ENCODE results near the gene GPHN.
"Not testable (repeated sequence)": the region's sequence is repeated elsewhere in the genome, so short reads cannot be mapped to it uniquely, and the experiment has no call there.

Gene GPHN

GRCh38 chr14:66541627-66542026 is 33.7 kb downstream of the GPHN start:
- DNase-seq (ENCODE audit: low read depth, low spot score) = no peak
- no peak overlapping the region for H3K4me3 ChIP-seq (ENCODE audit: low read length)
- no CpG with 5 or more reads among the region's 3 CpGs for WGBS (ENCODE audit: insufficient coverage, insufficient read length)
- no peak overlapping the region for H3K27ac ChIP-seq (ENCODE audit: low read length)
- no peaks in the 10 kb centered on the region for H3K27me3 ChIP-seq (ENCODE audit: control insufficient read depth, insufficient read depth, low read length)
- no peaks in the 10 kb centered on the region for H3K9me3 ChIP-seq (ENCODE audit: control insufficient read depth, insufficient read depth, low read length)
- no peaks in the 10 kb centered on the region for H3K4me1 ChIP-seq (ENCODE audit: control insufficient read depth, insufficient read depth, low read length)
- H3K36me3 ChIP-seq (ENCODE audit: control insufficient read depth, insufficient read depth, low read length) = no peaks in the 10 kb centered on the region

GRCh38 chr14:66543996-66544395 is 36.0 kb downstream of the GPHN start:
- DNase-seq (ENCODE audit: low read depth, low spot score) = no peak
- Histone ChIP-seq H3K36me3 (ENCODE audit: control insufficient read depth, insufficient read depth, low read length) (no peaks in the 10 kb centered on the region), H3K9me3 (ENCODE audit: control insufficient read depth, insufficient read depth, low read length) (no peaks in the 10 kb centered on the region), H3K4me1 (ENCODE audit: control insufficient read depth, insufficient read depth, low read length) (no peaks in the 10 kb centered on the region), H3K4me3 (ENCODE audit: low read length) (no peak overlapping the region), H3K27me3 (ENCODE audit: control insufficient read depth, insufficient read depth, low read length) (no peaks in the 10 kb centered on the region), H3K27ac (ENCODE audit: low read length) (no peak overlapping the region)
- 100% methylated on average over 1 of the region's 2 CpGs for WGBS (ENCODE audit: insufficient coverage, insufficient read length)

- WGBS (ENCODE audit: insufficient coverage, insufficient read length) = no CpG with 5 or more reads among the region's 32 CpGs
- H3K4me1 ChIP-seq (ENCODE audit: control insufficient read depth, insufficient read depth, low read length); H3K36me3 ChIP-seq (ENCODE audit: control insufficient read depth, insufficient read depth, low read length); H3K9me3 ChIP-seq (ENCODE audit: control insufficient read depth, insufficient read depth, low read length); H3K27me3 ChIP-seq (ENCODE audit: control insufficient read depth, insufficient read depth, low read length); DNase-seq (ENCODE audit: low read depth, low spot score); H3K27ac ChIP-seq (ENCODE audit: low read length); H3K4me3 ChIP-seq (ENCODE audit: low read length): not testable (repeated sequence)
Measured at GRCh38 chr14:66545191-66545590, 37.2 kb downstream of the GPHN start.

- not testable (repeated sequence) for H3K9me3 ChIP-seq (ENCODE audit: control insufficient read depth, insufficient read depth, low read length); H3K4me1 ChIP-seq (ENCODE audit: control insufficient read depth, insufficient read depth, low read length); H3K4me3 ChIP-seq (ENCODE audit: low read length); H3K27ac ChIP-seq (ENCODE audit: low read length); H3K27me3 ChIP-seq (ENCODE audit: control insufficient read depth, insufficient read depth, low read length); H3K36me3 ChIP-seq (ENCODE audit: control insufficient read depth, insufficient read depth, low read length); DNase-seq (ENCODE audit: low read depth, low spot score)
- WGBS (ENCODE audit: insufficient coverage, insufficient read length) = no CpG with 5 or more reads among the region's 32 CpGs
Measured at GRCh38 chr14:66545751-66546150, 37.8 kb downstream of the GPHN start.

GRCh38 chr14:66563731-66564130 is 55.8 kb downstream of the GPHN start:
- Histone ChIP-seq H3K9me3 (ENCODE audit: control insufficient read depth, insufficient read depth, low read length) (no peaks in the 10 kb centered on the region), H3K36me3 (ENCODE audit: control insufficient read depth, insufficient read depth, low read length) (no peaks in the 10 kb centered on the region), H3K27ac (ENCODE audit: low read length) (no peak overlapping the region), H3K27me3 (ENCODE audit: control insufficient read depth, insufficient read depth, low read length) (no peaks in the 10 kb centered on the region), H3K4me3 (ENCODE audit: low read length) (no peak overlapping the region), H3K4me1 (ENCODE audit: control insufficient read depth, insufficient read depth, low read length) (no peaks in the 10 kb centered on the region)
- WGBS (ENCODE audit: insufficient coverage, insufficient read length) = no CpG with 5 or more reads among the region's 2 CpGs
- no peak for DNase-seq (ENCODE audit: low read depth, low spot score)

- no peaks in the 10 kb centered on the region for H3K27me3 ChIP-seq (ENCODE audit: control insufficient read depth, insufficient read depth, low read length)
- H3K9me3 ChIP-seq (ENCODE audit: control insufficient read depth, insufficient read depth, low read length) = no peaks in the 10 kb centered on the region
- DNase-seq (ENCODE audit: low read depth, low spot score) = no peak
- no peaks in the 10 kb centered on the region for H3K4me1 ChIP-seq (ENCODE audit: control insufficient read depth, insufficient read depth, low read length)
- H3K27ac ChIP-seq (ENCODE audit: low read length) = no peak overlapping the region
- H3K4me3 ChIP-seq (ENCODE audit: low read length) = no peak overlapping the region
- H3K36me3 ChIP-seq (ENCODE audit: control insufficient read depth, insufficient read depth, low read length) = no peaks in the 10 kb centered on the region
- no CpG with 5 or more reads among the region's 2 CpGs for WGBS (ENCODE audit: insufficient coverage, insufficient read length)
Measured at GRCh38 chr14:66568220-66568619, 60.3 kb downstream of the GPHN start.

GRCh38 chr14:66572826-66573225 is 64.9 kb downstream of the GPHN start:
- DNase-seq (ENCODE audit: low read depth, low spot score) = no peak
- Histone ChIP-seq H3K4me3 (ENCODE audit: low read length) (no peak overlapping the region), H3K27me3 (ENCODE audit: control insufficient read depth, insufficient read depth, low read length) (no peaks in the 10 kb centered on the region), H3K9me3 (ENCODE audit: control insufficient read depth, insufficient read depth, low read length) (no peaks in the 10 kb centered on the region), H3K36me3 (ENCODE audit: control insufficient read depth, insufficient read depth, low read length) (no peaks in the 10 kb centered on the region), H3K27ac (ENCODE audit: low read length) (no peak overlapping the region), H3K4me1 (ENCODE audit: control insufficient read depth, insufficient read depth, low read length) (no peaks in the 10 kb centered on the region)
- no CpG with 5 or more reads among the region's 1 CpG for WGBS (ENCODE audit: insufficient coverage, insufficient read length)

GRCh38 chr14:66575014-66575413 is 67.1 kb downstream of the GPHN start:
- WGBS (ENCODE audit: insufficient coverage, insufficient read length) = no CpG with 5 or more reads among the region's 2 CpGs
- Histone ChIP-seq H3K4me3 (ENCODE audit: low read length) (no peak overlapping the region), H3K9me3 (ENCODE audit: control insufficient read depth, insufficient read depth, low read length) (no peaks in the 10 kb centered on the region), H3K27ac (ENCODE audit: low read length) (no peak overlapping the region), H3K36me3 (ENCODE audit: control insufficient read depth, insufficient read depth, low read length) (no peaks in the 10 kb centered on the region), H3K27me3 (ENCODE audit: control insufficient read depth, insufficient read depth, low read length) (no peaks in the 10 kb centered on the region), H3K4me1 (ENCODE audit: control insufficient read depth, insufficient read depth, low read length) (no peaks in the 10 kb centered on the region)
- DNase-seq (ENCODE audit: low read depth, low spot score) = no peak

- H3K27ac ChIP-seq (ENCODE audit: low read length) = no peak overlapping the region
- WGBS (ENCODE audit: insufficient coverage, insufficient read length) = no CpG with 5 or more reads among the region's 1 CpG
- H3K9me3 ChIP-seq (ENCODE audit: control insufficient read depth, insufficient read depth, low read length) = no peaks in the 10 kb centered on the region
- no peak for DNase-seq (ENCODE audit: low read depth, low spot score)
- H3K4me3 ChIP-seq (ENCODE audit: low read length) = no peak overlapping the region
- no peaks in the 10 kb centered on the region for H3K27me3 ChIP-seq (ENCODE audit: control insufficient read depth, insufficient read depth, low read length)
- no peaks in the 10 kb centered on the region for H3K4me1 ChIP-seq (ENCODE audit: control insufficient read depth, insufficient read depth, low read length)
- no peaks in the 10 kb centered on the region for H3K36me3 ChIP-seq (ENCODE audit: control insufficient read depth, insufficient read depth, low read length)
Measured at GRCh38 chr14:66575939-66576338, 68.0 kb downstream of the GPHN start.

- H3K4me1 ChIP-seq (ENCODE audit: control insufficient read depth, insufficient read depth, low read length); H3K36me3 ChIP-seq (ENCODE audit: control insufficient read depth, insufficient read depth, low read length); DNase-seq (ENCODE audit: low read depth, low spot score); H3K9me3 ChIP-seq (ENCODE audit: control insufficient read depth, insufficient read depth, low read length); H3K4me3 ChIP-seq (ENCODE audit: low read length); H3K27ac ChIP-seq (ENCODE audit: low read length); H3K27me3 ChIP-seq (ENCODE audit: control insufficient read depth, insufficient read depth, low read length): not testable (repeated sequence)
- no CpG with 5 or more reads among the region's 6 CpGs for WGBS (ENCODE audit: insufficient coverage, insufficient read length)
Measured at GRCh38 chr14:66587753-66588152, 79.8 kb downstream of the GPHN start.

GRCh38 chr14:66595394-66595793 is 87.4 kb downstream of the GPHN start:
- no peaks in the 10 kb centered on the region for H3K27me3 ChIP-seq (ENCODE audit: control insufficient read depth, insufficient read depth, low read length)
- H3K4me1 ChIP-seq (ENCODE audit: control insufficient read depth, insufficient read depth, low read length) = no peaks in the 10 kb centered on the region
- H3K36me3 ChIP-seq (ENCODE audit: control insufficient read depth, insufficient read depth, low read length) = no peaks in the 10 kb centered on the region
- H3K4me3 ChIP-seq (ENCODE audit: low read length) = no peak overlapping the region
- H3K27ac ChIP-seq (ENCODE audit: low read length) = no peak overlapping the region
- DNase-seq (ENCODE audit: low read depth, low spot score) = no peak
- no peaks in the 10 kb centered on the region for H3K9me3 ChIP-seq (ENCODE audit: control insufficient read depth, insufficient read depth, low read length)
- WGBS (ENCODE audit: insufficient coverage, insufficient read length) = no CpG with 5 or more reads among the region's 4 CpGs

Data from iPS DF 6.9 (cell line).